AG20443 (cell line): ENCODE measurements around the gene PPP2R2C.

ENCODE experiments used
- DNase-seq: peaks from one replicate; pipeline ENCODE4 v3.0.0; 2012; ENCODE audit warnings: low spot score, mixed read lengths

The PPP2R2C gene

GRCh38 chr4:6329478-6330383, 142.7 kb downstream of the PPP2R2C start:
- no peak for DNase-seq

- DNase-seq, result no peak
Observed at GRCh38 chr4:6328526-6328925, 143.9 kb downstream of the PPP2R2C start.

- peak; percentile 93 for DNase-seq
Observed at GRCh38 chr4:6327220-6327917, 145.0 kb downstream of the PPP2R2C start.

GRCh38 chr4:6326312-6327060, 145.9 kb downstream of the PPP2R2C start:
- DNase-seq, result no peak

- DNase-seq, result no peak
Observed at GRCh38 chr4:6325788-6326290, 146.6 kb downstream of the PPP2R2C start.

GRCh38 chr4:6324999-6325787, 147.2 kb downstream of the PPP2R2C start:
- DNase-seq, result peak; percentile 80

GRCh38 chr4:6324461-6324998, 147.9 kb downstream of the PPP2R2C start:
- DNase-seq, result no peak

- DNase-seq, result no peak
Observed at GRCh38 chr4:6322761-6323566, 149.4 kb downstream of the PPP2R2C start.

GRCh38 chr4:6322067-6322760, 150.2 kb downstream of the PPP2R2C start:
- no peak for DNase-seq

- DNase-seq, result no peak
Observed at GRCh38 chr4:6321361-6321760, 151.1 kb downstream of the PPP2R2C start.

- DNase-seq, result no peak
Observed at GRCh38 chr4:6320663-6321062, 151.8 kb downstream of the PPP2R2C start.

GRCh38 chr4:6319530-6320150, 152.8 kb downstream of the PPP2R2C start:
- DNase-seq, result no peak

GRCh38 chr4:6318206-6318605, 154.2 kb downstream of the PPP2R2C start:
- DNase-seq, result no peak

- DNase-seq, result no peak
Observed at GRCh38 chr4:6316461-6317003, 155.9 kb downstream of the PPP2R2C start.

- DNase-seq, result no peak
Observed at GRCh38 chr4:6313216-6313615, 159.2 kb downstream of the PPP2R2C start.

GRCh38 chr4:6309777-6310176, 162.6 kb downstream of the PPP2R2C start:
- DNase-seq, result no peak

GRCh38 chr4:6308899-6309643, 163.3 kb downstream of the PPP2R2C start:
- no peak for DNase-seq

GRCh38 chr4:6307891-6308290, 164.5 kb downstream of the PPP2R2C start:
- no peak for DNase-seq
